T-helper 2 cell treated with Interferon-gamma antibody and Interleukin-4, amounts not matched to agents 5 μg/mL and 100 μg/mL, for 36 hours (primary cell): ENCODE results near the gene RASGRF2.

Experiments used
- DNase-seq: peaks from one replicate; pipeline ENCODE4 v3.0.0; 2021; ENCODE audit warnings: low spot score
- H3K27ac Mint-ChIP-seq: one replicate; pipeline ENCODE4 v1.8.0; 2021; ENCODE audit warnings: mild to moderate bottlenecking, mixed read lengths
- H3K27me3 Mint-ChIP-seq: one replicate; pipeline ENCODE4 v1.8.0; 2021; ENCODE audit warnings: low read depth, mixed read lengths
- H3K36me3 Mint-ChIP-seq: one replicate; pipeline ENCODE4 v1.8.0; 2021; ENCODE audit warnings: low read depth, mixed read lengths
- H3K4me1 Mint-ChIP-seq: one replicate; pipeline ENCODE4 v1.8.0; 2021; ENCODE audit warnings: low read depth, mixed read lengths
- H3K4me3 Mint-ChIP-seq: one replicate; pipeline ENCODE4 v1.8.0; 2022; ENCODE audit warnings: mild to moderate bottlenecking, moderate library complexity, mixed read lengths
- H3K9me3 Mint-ChIP-seq: one replicate; pipeline ENCODE4 v1.8.0; 2021; ENCODE audit warnings: mixed read lengths

RASGRF2 gene

GRCh38 chr5:81145329-81145935 lies 185.3 kb downstream of the RASGRF2 start:
- Mint-ChIP-seq H3K27me3 (no peaks in the 10 kb centered on the region), H3K4me3 (no peak overlapping the region), H3K4me1 (peaks cover 14% of the 10 kb centered on the region), H3K27ac (no peak overlapping the region), H3K36me3 (no peaks in the 10 kb centered on the region), H3K9me3 (no peaks in the 10 kb centered on the region)
- DNase-seq: no peak

- H3K27me3 Mint-ChIP-seq: no peaks in the 10 kb centered on the region
- no peak overlapping the region for H3K27ac Mint-ChIP-seq
- peaks cover 14% of the 10 kb centered on the region for H3K4me1 Mint-ChIP-seq
These were observed 185.9 kb downstream of the RASGRF2 start for GRCh38 chr5:81146031-81146430.

GRCh38 chr5:81147011-81147885 lies 187.1 kb downstream of the RASGRF2 start:
- no peaks in the 10 kb centered on the region for H3K27me3 Mint-ChIP-seq

More at GRCh38 chr5:81146031-81146430, 185.9 kb downstream of the RASGRF2 start:
- no peak for DNase-seq
- H3K36me3 Mint-ChIP-seq: no peaks in the 10 kb centered on the region
- no peak overlapping the region for H3K4me3 Mint-ChIP-seq
- H3K9me3 Mint-ChIP-seq: no peaks in the 10 kb centered on the region

GRCh38 chr5:81147886-81148571 lies 187.9 kb downstream of the RASGRF2 start:
- Mint-ChIP-seq H3K36me3 (peaks cover under 1% of the 10 kb centered on the region), H3K27me3 (no peaks in the 10 kb centered on the region), H3K4me3 (peak overlapping the region; percentile 68), H3K27ac (peak overlapping the region; percentile 6), H3K9me3 (no peaks in the 10 kb centered on the region), H3K4me1 (peaks cover 14% of the 10 kb centered on the region)
- no peak for DNase-seq

More at GRCh38 chr5:81147011-81147885, 187.1 kb downstream of the RASGRF2 start:
- Mint-ChIP-seq H3K9me3 (no peaks in the 10 kb centered on the region), H3K27ac (no peak overlapping the region), H3K36me3 (no peaks in the 10 kb centered on the region), H3K4me3 (peak overlapping the region; percentile 68), H3K4me1 (peaks cover 14% of the 10 kb centered on the region)
- no peak for DNase-seq

- H3K27me3 Mint-ChIP-seq: no peaks in the 10 kb centered on the region
- H3K4me1 Mint-ChIP-seq: peaks cover 14% of the 10 kb centered on the region
- no peak overlapping the region for H3K27ac Mint-ChIP-seq
- peaks cover 6% of the 10 kb centered on the region for H3K36me3 Mint-ChIP-seq
- H3K4me3 Mint-ChIP-seq: no peak overlapping the region
- H3K9me3 Mint-ChIP-seq: peaks cover 21% of the 10 kb centered on the region
- no peak for DNase-seq
These were observed 191.4 kb downstream of the RASGRF2 start for GRCh38 chr5:81151546-81151945.

- H3K9me3 Mint-ChIP-seq: peaks cover 24% of the 10 kb centered on the region
- no peak for DNase-seq
- no peak overlapping the region for H3K27ac Mint-ChIP-seq
- peaks cover 8% of the 10 kb centered on the region for H3K36me3 Mint-ChIP-seq
- no peak overlapping the region for H3K4me3 Mint-ChIP-seq
- no peaks in the 10 kb centered on the region for H3K4me1 Mint-ChIP-seq
- H3K27me3 Mint-ChIP-seq: no peaks in the 10 kb centered on the region
These were observed 194.6 kb downstream of the RASGRF2 start for GRCh38 chr5:81154725-81155124.

- no peak for DNase-seq
- Mint-ChIP-seq H3K4me3 (no peak overlapping the region), H3K4me1 (no peaks in the 10 kb centered on the region), H3K27ac (no peak overlapping the region), H3K9me3 (peaks cover 24% of the 10 kb centered on the region), H3K27me3 (no peaks in the 10 kb centered on the region), H3K36me3 (peaks cover 8% of the 10 kb centered on the region)
These were observed 196.6 kb downstream of the RASGRF2 start for GRCh38 chr5:81156732-81157131.

- Mint-ChIP-seq H3K9me3 (peaks cover 6% of the 10 kb centered on the region), H3K4me1 (peaks cover 16% of the 10 kb centered on the region), H3K36me3 (peaks cover 3% of the 10 kb centered on the region), H3K27ac (no peak overlapping the region), H3K27me3 (no peaks in the 10 kb centered on the region), H3K4me3 (no peak overlapping the region)
- no peak for DNase-seq
These were observed 200.9 kb downstream of the RASGRF2 start for GRCh38 chr5:81161012-81161601.

GRCh38 chr5:81162501-81162900 lies 202.3 kb downstream of the RASGRF2 start:
- Mint-ChIP-seq H3K36me3 (no peaks in the 10 kb centered on the region), H3K27ac (no peak overlapping the region), H3K9me3 (no peaks in the 10 kb centered on the region), H3K27me3 (no peaks in the 10 kb centered on the region), H3K4me1 (peaks cover 16% of the 10 kb centered on the region), H3K4me3 (no peak overlapping the region)
- no peak for DNase-seq

- no peak for DNase-seq
- H3K4me3 Mint-ChIP-seq: no peak overlapping the region
- H3K27me3 Mint-ChIP-seq: no peaks in the 10 kb centered on the region
- H3K27ac Mint-ChIP-seq: no peak overlapping the region
- peaks cover 21% of the 10 kb centered on the region for H3K4me1 Mint-ChIP-seq
- H3K36me3 Mint-ChIP-seq: no peaks in the 10 kb centered on the region
- no peaks in the 10 kb centered on the region for H3K9me3 Mint-ChIP-seq
These were observed 203.5 kb downstream of the RASGRF2 start for GRCh38 chr5:81163651-81164050.

GRCh38 chr5:81164476-81164875 lies 204.3 kb downstream of the RASGRF2 start:
- Mint-ChIP-seq H3K27ac (no peak overlapping the region), H3K27me3 (no peaks in the 10 kb centered on the region), H3K9me3 (no peaks in the 10 kb centered on the region), H3K4me1 (peaks cover 26% of the 10 kb centered on the region), H3K36me3 (no peaks in the 10 kb centered on the region), H3K4me3 (no peak overlapping the region)
- no peak for DNase-seq

- Mint-ChIP-seq H3K27me3 (no peaks in the 10 kb centered on the region), H3K4me1 (peaks cover 26% of the 10 kb centered on the region), H3K36me3 (no peaks in the 10 kb centered on the region), H3K9me3 (no peaks in the 10 kb centered on the region), H3K4me3 (no peak overlapping the region), H3K27ac (no peak overlapping the region)
- no peak for DNase-seq
These were observed 204.8 kb downstream of the RASGRF2 start for GRCh38 chr5:81164936-81165335.

GRCh38 chr5:81165493-81166119 lies 205.4 kb downstream of the RASGRF2 start:
- H3K9me3 Mint-ChIP-seq: no peaks in the 10 kb centered on the region
- peaks cover 26% of the 10 kb centered on the region for H3K4me1 Mint-ChIP-seq
- H3K27me3 Mint-ChIP-seq: no peaks in the 10 kb centered on the region
- H3K36me3 Mint-ChIP-seq: no peaks in the 10 kb centered on the region
- DNase-seq: peak; percentile 53
- no peak overlapping the region for H3K27ac Mint-ChIP-seq
- H3K4me3 Mint-ChIP-seq: no peak overlapping the region
